ENCODE data around the gene KRTAP19-1.

The KRTAP19-1 gene

GRCh38 chr21:30468900-30469714, 11.1 kb downstream of the KRTAP19-1 start:
- TF ChIP-seq CTCF (IDR thresholded peaks at IDR 0.05; ENCODE audit: insufficient read depth, low read length, poor library complexity, severe bottlenecking), result no peak
- H3K4me3 ChIP-seq (replicated peaks; ENCODE audit: low read depth, low read length), result no peak overlapping the region
- DNase-seq (ENCODE audit: extremely low read depth, insufficient read length), result no peak
- no peaks in the 10 kb centered on the region for H3K36me3 ChIP-seq (ENCODE audit: control insufficient read depth, insufficient read depth, low read length)
- no peaks in the 10 kb centered on the region for H3K27me3 ChIP-seq (replicated peaks; ENCODE audit: control insufficient read depth, insufficient read depth, low read length)

DNA sequence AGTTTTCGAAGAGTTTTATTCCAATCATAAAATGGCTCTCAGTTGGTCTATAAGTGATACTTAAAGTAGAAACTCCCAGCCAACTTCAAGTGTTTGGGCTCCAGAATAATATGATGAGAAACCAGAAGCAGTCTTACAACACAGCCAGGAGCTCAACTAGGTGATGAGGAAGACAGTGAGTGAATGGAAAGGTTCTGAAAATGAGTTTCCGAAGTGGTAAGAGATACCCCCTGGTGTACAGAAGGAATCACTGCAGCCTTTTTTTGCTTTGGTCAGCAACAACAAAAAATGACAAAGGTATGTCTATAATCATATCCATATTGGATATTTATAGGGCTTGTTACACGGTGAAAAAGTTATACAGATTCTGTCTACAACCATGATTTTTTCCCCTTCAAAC, 16.5 kb downstream of the KRTAP19-1 start:
- no peak for DNase-seq (ENCODE audit: extremely low read depth, insufficient read length)
- no peaks in the 10 kb centered on the region for H3K27me3 ChIP-seq (replicated peaks; ENCODE audit: control insufficient read depth, insufficient read depth, low read length)
- H3K36me3 ChIP-seq (ENCODE audit: control insufficient read depth, insufficient read depth, low read length), result no peaks in the 10 kb centered on the region
- no peak for TF ChIP-seq CTCF (IDR thresholded peaks at IDR 0.05; ENCODE audit: insufficient read depth, low read length, poor library complexity, severe bottlenecking)
- no peak overlapping the region for H3K4me3 ChIP-seq (replicated peaks; ENCODE audit: low read depth, low read length)

GRCh38 chr21:30448514-30448913, 31.7 kb downstream of the KRTAP19-1 start:
- no peaks in the 10 kb centered on the region for H3K36me3 ChIP-seq (ENCODE audit: control insufficient read depth, insufficient read depth, low read length)
- TF ChIP-seq CTCF (IDR thresholded peaks at IDR 0.05; ENCODE audit: insufficient read depth, low read length, poor library complexity, severe bottlenecking), result no peak
- no peak overlapping the region for H3K4me3 ChIP-seq (replicated peaks; ENCODE audit: low read depth, low read length)
- H3K27me3 ChIP-seq (replicated peaks; ENCODE audit: control insufficient read depth, insufficient read depth, low read length), result no peaks in the 10 kb centered on the region
- no peak for DNase-seq (ENCODE audit: extremely low read depth, insufficient read length)

DNA sequence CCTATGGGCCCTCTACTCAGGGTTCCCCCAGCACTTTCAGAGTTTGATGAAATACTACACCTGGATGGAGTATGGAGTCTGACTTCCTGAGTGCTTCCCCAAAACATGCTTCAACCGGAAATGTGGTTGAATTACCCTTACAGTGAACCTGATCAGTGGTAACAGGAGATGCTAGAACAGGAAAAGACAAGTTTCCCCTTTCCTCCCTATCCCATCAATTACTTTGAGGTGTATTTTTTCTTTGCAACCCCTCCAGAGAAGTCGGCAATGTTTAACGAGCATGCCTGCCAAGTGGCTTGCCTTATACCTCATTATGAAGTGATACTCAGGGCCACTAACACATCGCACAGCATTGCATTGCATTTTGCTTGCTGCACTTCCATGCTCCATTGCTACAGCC, 33.1 kb downstream of the KRTAP19-1 start:
- TF ChIP-seq CTCF (IDR thresholded peaks at IDR 0.05; ENCODE audit: insufficient read depth, low read length, poor library complexity, severe bottlenecking), result no peak
- no peak for DNase-seq (ENCODE audit: extremely low read depth, insufficient read length)
- no peak overlapping the region for H3K4me3 ChIP-seq (replicated peaks; ENCODE audit: low read depth, low read length)

DNA sequence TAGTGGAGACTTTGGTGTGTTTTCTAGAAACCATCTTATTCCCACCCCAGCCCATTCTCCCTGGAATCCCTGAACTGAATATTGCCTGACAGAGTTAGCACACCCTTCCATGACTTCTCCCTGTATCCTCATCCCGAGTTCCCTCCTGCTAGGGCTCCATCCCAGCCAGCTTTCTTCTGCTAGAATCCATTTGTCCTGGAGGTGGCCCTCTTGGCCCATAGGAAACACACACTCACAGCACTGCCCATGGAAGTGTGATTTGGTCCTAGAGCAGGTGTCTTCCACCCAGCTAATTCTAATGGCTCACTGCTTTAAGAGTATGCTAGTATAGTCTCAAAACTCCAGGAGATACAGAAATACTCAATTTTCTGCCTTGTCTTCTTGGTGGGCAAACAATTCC, 36.0 kb downstream of the KRTAP19-1 start:
- no peaks in the 10 kb centered on the region for H3K36me3 ChIP-seq (ENCODE audit: control insufficient read depth, insufficient read depth, low read length)
- H3K4me3 ChIP-seq (replicated peaks; ENCODE audit: low read depth, low read length), result no peak overlapping the region
- TF ChIP-seq CTCF (IDR thresholded peaks at IDR 0.05; ENCODE audit: insufficient read depth, low read length, poor library complexity, severe bottlenecking), result no peak
- no peak for DNase-seq (ENCODE audit: extremely low read depth, insufficient read length)
- H3K27me3 ChIP-seq (replicated peaks; ENCODE audit: control insufficient read depth, insufficient read depth, low read length), result no peaks in the 10 kb centered on the region

More for the DNA sequence above, 33.1 kb downstream of the KRTAP19-1 start:
- H3K27me3 ChIP-seq (replicated peaks; ENCODE audit: control insufficient read depth, insufficient read depth, low read length), result no peaks in the 10 kb centered on the region
- no peaks in the 10 kb centered on the region for H3K36me3 ChIP-seq (ENCODE audit: control insufficient read depth, insufficient read depth, low read length)

Data from GM06990 (cell line).